Gastroesophageal sphincter (tissue), 4 donors: ENCODE measurements around the gene CCL26. TPM values are rescaled to one million over a fixed set of nuclear protein-coding genes. Genes with fewer than 3 reads are reported as not detected.
"Not testable (repeated sequence)": the region's sequence is repeated elsewhere in the genome, so short reads cannot be mapped to it uniquely, and the experiment has no call there.

ENCODE experiments used
- ATAC-seq: fragments of 150-250 bp; one replicate; pipeline ENCODE4 v1.9.1; 2016; ENCODE audit warnings: mild to moderate bottlenecking, moderate library complexity
- H3K27ac ChIP-seq, 4 donors: fragments of 200-600 bp; sonication (generic) in 3 of 4; 1 replicate in 3 of 4; 2 replicates in 1 of 4; pipeline ENCODE4 v1.5.1; 2016 to 2019
- H3K27me3 ChIP-seq: fragments of 200-600 bp; sonication (generic); one replicate; pipeline ENCODE4 v1.5.1; 2019
- H3K36me3 ChIP-seq, 2 donors: fragments of 200-600 bp; sonication (generic); one replicate each; pipeline ENCODE4 v1.5.1; 2019; ENCODE audit warnings: control low read depth in 1 of 2
- H3K4me1 ChIP-seq, 3 donors: fragments of 200-600 bp; sonication (generic); 1 replicate in 2 of 3; 2 replicates in 1 of 3; pipeline ENCODE4 v1.5.1; 2016 to 2019; ENCODE audit warnings: control low read depth in 2 of 3
- H3K4me3 ChIP-seq, 2 donors: fragments of 200-600 bp; sonication (generic); one replicate each; pipeline ENCODE4 v1.5.1; 2019; ENCODE audit warnings: mild to moderate bottlenecking in 1 of 2, moderate library complexity in 1 of 2
- H3K9me3 ChIP-seq, 3 donors: fragments of 200-600 bp; sonication (generic); one replicate each; pipeline ENCODE4 v1.5.1; 2017 to 2019; ENCODE audit warnings: control low read depth in 2 of 3
- EP300 ChIP-seq: sonication (generic); formaldehyde crosslinking; IDR thresholded peaks from one replicate; pipeline ENCODE4 v1.6.1; 2017; ENCODE audit warnings: antibody characterized with exemption, mild to moderate bottlenecking
- POLR2A ChIP-seq, 2 donors: fragments of 450-650 bp; IDR thresholded peaks; one replicate each; pipeline ENCODE4 v1.6.1; 2017; ENCODE audit warnings: antibody characterized with exemption in 2 of 2, mild to moderate bottlenecking in 2 of 2, moderate library complexity in 1 of 2
- POLR2AphosphoS5 ChIP-seq: sonication (generic); formaldehyde crosslinking; IDR thresholded peaks from one replicate; pipeline ENCODE4 v1.6.1; 2017; ENCODE audit warnings: antibody characterized with exemption
- WGBS, 2 donors: methylation state at CpG; one replicate each; pipeline ENCODE4 v1.1.5; 2018; ENCODE audit warnings: low coverage in 1 of 2; 5-methylcytosine and 5-hydroxymethylcytosine counted together
- total RNA-seq, 4 donors: library from RNA; depleted of rRNA; stranded (reverse); fragments of >200 nt; gene quantifications; one replicate each; pipeline ENCODE4 v1.1.0, GENCODE V29; 2016
- TF ChIP-seq, protein P1 (sequence below), 4 experiments: fragments of 200-600 bp in 2 of 4; fragments of 450-650 bp in 2 of 4; sonication (generic) in 1 of 4; IDR thresholded peaks; one replicate each; pipeline ENCODE4 v1.5.1; 2017 to 2019; ENCODE audit warnings: antibody characterized with exemption in 4 of 4, mild to moderate bottlenecking in 2 of 4, moderate library complexity in 2 of 4

The CCL26 gene
- total RNA-seq, 4 donors from 2014 or later, result 0.58 to 0.67 TPM; not detected in 2

DNA sequence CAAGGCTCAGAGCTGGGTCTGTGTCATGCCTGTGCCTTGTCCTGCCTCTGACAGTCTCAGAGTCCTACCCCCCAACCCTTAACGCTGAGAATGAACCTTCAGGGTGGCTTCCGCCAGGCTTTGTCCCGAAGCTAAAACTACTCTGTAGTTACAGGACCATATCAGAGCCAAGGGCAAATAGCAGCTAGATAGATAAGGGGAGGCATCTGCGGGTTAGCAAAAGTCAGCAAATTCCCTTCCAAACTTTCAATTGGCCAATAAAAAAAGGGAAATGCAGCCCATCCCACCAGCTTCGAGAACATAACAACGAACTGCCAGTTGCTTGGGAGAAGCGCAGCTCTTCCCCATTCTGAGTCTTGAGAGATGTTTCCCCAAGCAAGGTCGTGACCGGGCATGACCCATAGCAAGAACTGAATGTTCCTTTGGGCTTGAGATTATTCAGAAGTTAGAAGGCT, 23.8 kb upstream of the CCL26 start:
- 17 to 25% methylated on average over 4 to 8 of the region's 9 CpGs for WGBS, 2 donors
- peak; percentile 57 for ATAC-seq

DNA sequence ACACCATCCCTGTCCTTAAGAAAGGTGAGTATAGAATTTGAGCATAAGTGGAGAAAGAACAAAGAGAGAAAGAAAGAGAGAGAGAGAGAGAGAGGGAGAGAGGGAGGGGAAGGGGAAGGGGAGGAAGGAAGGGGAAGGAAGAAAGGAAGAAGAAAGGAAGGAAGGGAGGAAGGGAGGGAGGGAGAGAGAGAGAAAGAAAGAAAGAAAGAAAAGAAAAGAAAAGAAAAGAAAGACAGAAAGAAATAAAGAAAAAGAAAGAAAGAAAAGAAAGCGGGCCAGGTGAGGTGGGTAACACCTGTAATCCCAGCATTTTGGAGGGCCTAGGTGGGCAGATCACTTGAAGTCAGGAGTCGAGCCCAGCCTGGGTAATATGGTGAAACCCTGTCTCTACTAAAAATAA, 21.7 kb upstream of the CCL26 start:
- no peak for ATAC-seq
- Histone ChIP-seq H3K27ac (no peak overlapping the region), H3K4me1 (peaks cover 0 to 25% (median 5%) of the 10 kb centered on the region in 3 donors), H3K36me3 (no peaks in the 10 kb centered on the region), H3K4me3 (no peak overlapping the region), H3K27me3 (peaks cover 4% of the 10 kb centered on the region), H3K9me3 (no peaks in the 10 kb centered on the region)
- 95 to 100% methylated on average over 2 of the region's 2 CpGs for WGBS, 2 donors
- TF ChIP-seq POLR2AphosphoS5 (no peak), EP300 (no peak), POLR2A (IDR thresholded peaks at IDR 0.05) (no peak)
- TF ChIP-seq, protein P1, sequence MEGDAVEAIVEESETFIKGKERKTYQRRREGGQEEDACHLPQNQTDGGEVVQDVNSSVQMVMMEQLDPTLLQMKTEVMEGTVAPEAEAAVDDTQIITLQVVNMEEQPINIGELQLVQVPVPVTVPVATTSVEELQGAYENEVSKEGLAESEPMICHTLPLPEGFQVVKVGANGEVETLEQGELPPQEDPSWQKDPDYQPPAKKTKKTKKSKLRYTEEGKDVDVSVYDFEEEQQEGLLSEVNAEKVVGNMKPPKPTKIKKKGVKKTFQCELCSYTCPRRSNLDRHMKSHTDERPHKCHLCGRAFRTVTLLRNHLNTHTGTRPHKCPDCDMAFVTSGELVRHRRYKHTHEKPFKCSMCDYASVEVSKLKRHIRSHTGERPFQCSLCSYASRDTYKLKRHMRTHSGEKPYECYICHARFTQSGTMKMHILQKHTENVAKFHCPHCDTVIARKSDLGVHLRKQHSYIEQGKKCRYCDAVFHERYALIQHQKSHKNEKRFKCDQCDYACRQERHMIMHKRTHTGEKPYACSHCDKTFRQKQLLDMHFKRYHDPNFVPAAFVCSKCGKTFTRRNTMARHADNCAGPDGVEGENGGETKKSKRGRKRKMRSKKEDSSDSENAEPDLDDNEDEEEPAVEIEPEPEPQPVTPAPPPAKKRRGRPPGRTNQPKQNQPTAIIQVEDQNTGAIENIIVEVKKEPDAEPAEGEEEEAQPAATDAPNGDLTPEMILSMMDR (IDR thresholded peaks at IDR 0.05), result no peak

More for the DNA sequence above, 23.8 kb upstream of the CCL26 start:
- peak; percentile 54 for TF ChIP-seq POLR2AphosphoS5
- TF ChIP-seq EP300, result no peak
- Histone ChIP-seq H3K27me3 (peaks cover 4% of the 10 kb centered on the region), H3K4me3 (no peak overlapping the region), H3K9me3 (no peaks in the 10 kb centered on the region), H3K27ac (peak overlapping the region in 3 of 4 donors; percentile 31 to 65 (median 57)), H3K4me1 (peaks cover 0 to 24% (median 5%) of the 10 kb centered on the region in 3 donors), H3K36me3 (no peaks in the 10 kb centered on the region)

DNA sequence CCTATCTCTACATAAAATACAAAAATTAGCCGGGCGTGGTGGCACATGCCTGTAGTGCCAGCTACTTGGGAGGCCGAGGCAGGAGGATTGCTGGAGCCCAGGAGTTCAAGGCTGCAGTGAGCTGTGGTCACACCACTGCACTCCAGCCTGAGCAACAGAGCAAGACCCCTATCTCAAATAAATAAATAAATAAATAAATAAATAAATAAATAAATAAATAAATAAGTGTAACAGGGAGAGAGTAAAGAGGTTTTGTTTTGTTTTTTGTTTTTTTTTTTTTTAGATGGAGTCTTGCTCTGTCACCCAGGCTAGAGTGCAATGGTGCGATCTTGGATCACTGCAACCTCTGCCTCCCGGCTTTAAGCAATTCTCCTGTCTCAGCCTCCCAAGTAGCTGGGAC, 20.6 kb upstream of the CCL26 start:
- WGBS, 2 donors, result 93% methylated on average over 5 of the region's 5 CpGs; no CpG with 5 or more reads in 1 of the 2 donors
- not testable (repeated sequence) for H3K36me3 ChIP-seq, H3K27me3 ChIP-seq, H3K27ac ChIP-seq, H3K4me3 ChIP-seq, ATAC-seq, H3K9me3 ChIP-seq
- H3K4me1 ChIP-seq, result peaks cover 0 to 25% (median 5%) of the 10 kb centered on the region in 3 donors

DNA sequence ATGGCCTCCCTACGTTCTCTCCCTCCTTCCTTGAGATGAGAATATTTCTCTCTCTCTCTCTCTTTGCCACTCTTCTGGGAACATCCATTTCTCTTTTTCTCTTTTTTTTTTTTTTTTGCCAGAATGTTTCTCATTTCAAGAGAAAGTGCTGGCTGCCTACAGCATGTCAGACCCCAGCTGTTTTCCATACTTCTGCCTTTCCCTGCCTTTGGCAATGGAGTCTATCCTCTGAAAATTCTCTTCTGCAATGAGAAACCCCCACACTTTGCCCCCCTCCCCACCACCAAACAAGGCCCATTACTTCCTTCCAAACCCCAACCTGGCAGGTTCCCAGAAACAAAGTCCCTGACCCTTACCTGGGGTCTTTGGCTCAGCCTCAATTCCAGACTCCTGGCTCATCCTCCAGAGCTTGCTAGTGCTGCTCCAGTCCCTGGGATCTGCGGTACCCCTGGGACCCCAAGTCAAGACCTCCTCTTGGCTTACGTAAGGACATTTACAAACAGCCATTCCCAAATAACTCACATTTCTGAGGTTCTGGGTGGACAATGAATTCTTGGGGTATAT, 17.4 kb upstream of the CCL26 start:
- H3K9me3 ChIP-seq, result no peaks in the 10 kb centered on the region
- H3K36me3 ChIP-seq, result no peaks in the 10 kb centered on the region
- H3K27me3 ChIP-seq, result no peaks in the 10 kb centered on the region
- H3K4me3 ChIP-seq, result no peak overlapping the region
- peaks cover 0 to 16% (median 5%) of the 10 kb centered on the region in 3 donors for H3K4me1 ChIP-seq
- ATAC-seq, result no peak
- H3K27ac ChIP-seq, result peak overlapping the region in 2 of 4 donors; percentile 29 to 37
- 63 to 74% methylated on average over 2 to 3 of the region's 3 CpGs for WGBS, 2 donors
- TF ChIP-seq POLR2AphosphoS5 (no peak), EP300 (no peak), POLR2A (IDR thresholded peaks at IDR 0.05) (no peak)
- TF ChIP-seq, protein P1 (IDR thresholded peaks at IDR 0.05), result no peak

DNA sequence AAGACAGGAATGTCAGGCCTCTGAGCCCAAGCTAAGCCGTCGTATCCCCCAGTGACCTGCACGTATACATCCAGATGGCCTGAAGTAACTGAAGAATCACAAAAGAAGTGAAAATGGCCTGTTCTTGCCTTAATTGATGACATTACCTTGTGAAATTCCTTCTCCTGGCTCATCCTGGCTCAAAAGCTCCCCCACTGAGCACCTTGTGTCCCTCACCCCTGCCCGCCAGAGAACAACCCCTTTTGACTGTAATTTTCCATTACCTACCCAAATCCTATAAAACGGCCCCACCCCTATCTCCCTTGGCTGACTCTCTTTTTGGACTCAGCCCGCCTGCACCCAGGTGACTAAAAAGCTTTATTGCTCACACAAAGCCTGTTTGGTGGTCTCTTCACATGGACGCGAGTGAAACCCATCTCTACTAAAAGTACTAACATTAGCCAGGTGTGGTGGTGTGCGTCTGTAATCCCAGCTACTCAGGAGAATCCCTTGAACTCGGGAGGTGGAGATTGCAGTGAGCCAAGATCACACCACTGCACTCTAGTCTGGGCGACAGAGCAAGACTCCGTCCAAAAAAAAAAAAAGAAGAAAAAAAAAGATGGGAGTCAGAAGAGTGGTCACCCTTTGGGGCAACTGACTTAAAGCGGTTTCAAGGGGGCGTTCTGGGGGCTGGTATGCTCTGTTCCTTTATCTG, 16.3 kb upstream of the CCL26 start:
- H3K27me3 ChIP-seq, H3K9me3 ChIP-seq, H3K36me3 ChIP-seq, H3K27ac ChIP-seq, ATAC-seq, H3K4me3 ChIP-seq: not testable (repeated sequence)
- 77 to 88% methylated on average over 4 to 12 of the region's 14 CpGs for WGBS, 2 donors
- H3K4me1 ChIP-seq, result peaks cover 0 to 16% (median 5%) of the 10 kb centered on the region in 3 donors

DNA sequence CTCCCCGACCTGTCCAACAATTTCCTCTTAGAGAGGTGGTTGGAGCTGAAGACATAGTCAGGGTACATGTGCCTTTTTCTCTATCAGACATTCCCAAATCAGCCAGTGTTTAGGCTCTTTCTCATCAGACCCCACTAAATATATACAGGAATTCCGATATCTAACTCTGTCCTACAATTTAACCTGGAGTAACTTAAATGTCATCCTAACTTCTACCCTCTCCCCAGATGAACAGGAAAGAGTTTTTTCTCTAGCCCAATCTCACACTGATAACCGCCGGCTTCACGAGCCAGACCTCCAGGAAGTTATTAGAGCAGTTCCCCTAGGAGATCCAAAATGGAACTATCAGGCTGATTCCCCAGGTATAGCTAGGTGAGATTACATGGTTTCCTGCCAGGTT, 11.0 kb upstream of the CCL26 start:
- not testable (repeated sequence) for H3K4me1 ChIP-seq, H3K4me3 ChIP-seq, H3K36me3 ChIP-seq, H3K27me3 ChIP-seq, H3K27ac ChIP-seq, ATAC-seq, H3K9me3 ChIP-seq
- 87% methylated on average over 2 to 5 of the region's 5 CpGs for WGBS, 2 donors

DNA sequence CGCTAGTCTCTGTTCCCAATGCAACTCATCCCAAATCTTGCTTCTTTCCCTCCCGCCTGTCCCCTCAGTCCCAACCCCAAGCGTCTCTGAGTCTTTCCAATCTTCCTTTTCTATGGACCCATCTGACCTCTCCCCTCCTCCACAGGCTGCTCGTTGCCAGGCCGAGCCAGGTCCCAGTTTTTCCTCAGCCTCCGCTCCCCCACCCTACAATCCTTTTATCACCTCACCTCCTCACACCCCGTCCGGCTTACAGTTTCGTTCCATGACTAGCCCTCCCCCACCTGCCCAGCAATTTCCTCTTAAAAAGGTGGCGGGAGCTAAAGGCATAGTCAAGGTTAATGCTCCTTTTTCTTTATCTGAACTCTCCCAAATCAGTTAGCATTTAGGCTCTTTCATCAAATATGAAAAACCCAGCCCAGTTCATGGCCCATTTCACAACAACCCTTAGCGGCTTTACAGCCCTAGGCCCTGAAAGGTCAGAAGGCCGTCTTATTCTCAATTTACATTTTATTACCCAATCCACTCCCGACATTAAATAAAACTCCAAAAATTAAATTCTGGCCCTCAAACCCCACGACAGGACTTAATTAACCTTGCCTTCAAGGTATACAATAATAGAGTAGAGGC, 8.7 kb upstream of the CCL26 start:
- WGBS, 2 donors, result 66 to 72% methylated on average over 7 to 14 of the region's 14 CpGs
- ATAC-seq, H3K27ac ChIP-seq, H3K4me3 ChIP-seq, H3K36me3 ChIP-seq, H3K4me1 ChIP-seq, H3K27me3 ChIP-seq, H3K9me3 ChIP-seq: not testable (repeated sequence)

DNA sequence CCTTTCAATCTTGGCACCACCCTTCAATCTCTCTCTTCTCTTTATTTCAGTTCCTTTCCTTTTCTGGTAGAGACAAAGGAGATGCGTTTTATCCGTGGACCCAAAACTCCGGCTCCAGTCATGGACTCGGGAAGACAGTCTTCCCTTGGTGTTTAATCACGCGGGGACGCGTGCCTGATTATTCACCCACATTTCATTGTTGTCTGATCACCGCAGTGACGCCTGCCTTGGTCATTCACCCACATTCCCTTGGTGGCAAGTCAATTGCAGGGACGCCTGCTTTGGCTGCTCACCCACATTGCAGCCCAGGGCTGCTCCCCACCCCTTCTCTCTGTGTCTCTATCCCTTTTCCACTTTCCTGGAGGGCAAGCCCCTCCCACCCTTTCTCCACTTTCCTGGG, 7.5 kb upstream of the CCL26 start:
- 72 to 81% methylated on average over 9 to 10 of the region's 11 CpGs for WGBS, 2 donors
- not testable (repeated sequence) for H3K27me3 ChIP-seq, H3K4me1 ChIP-seq, H3K36me3 ChIP-seq, ATAC-seq, H3K4me3 ChIP-seq, H3K27ac ChIP-seq, H3K9me3 ChIP-seq

DNA sequence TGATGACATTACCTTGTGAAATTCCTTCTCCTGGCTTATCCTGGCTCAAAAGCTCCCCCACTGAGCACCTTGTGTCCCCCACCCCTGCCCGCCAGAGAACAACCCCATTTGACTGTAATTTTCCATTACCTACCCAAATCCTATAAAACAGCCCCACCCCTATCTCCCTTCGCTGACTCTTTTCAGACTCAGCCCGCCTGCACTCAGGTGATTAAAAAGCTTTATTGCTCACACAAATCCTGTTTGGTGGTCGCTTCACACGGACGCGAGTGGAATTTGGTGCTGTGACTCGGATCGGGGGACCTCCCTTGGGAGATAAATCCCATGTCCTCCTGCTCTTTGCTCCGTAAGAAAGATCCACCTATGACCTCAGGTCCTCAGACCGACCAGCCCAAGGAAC, 7.0 kb upstream of the CCL26 start:
- not testable (repeated sequence) for ATAC-seq, H3K27me3 ChIP-seq, H3K9me3 ChIP-seq, H3K4me1 ChIP-seq, H3K4me3 ChIP-seq, H3K27ac ChIP-seq, H3K36me3 ChIP-seq
- 67 to 87% methylated on average over 1 to 11 of the region's 11 CpGs for WGBS, 2 donors
